IMR-90 (cell line): ENCODE results near the gene IGLL5. TPM values are rescaled to one million over a fixed set of nuclear protein-coding genes. Genes with fewer than 3 reads are reported as not detected.

Experiments
- ATAC-seq: fragments of 200-7000 bp; cut with Tn5 transposase; 2 replicates; pipeline ENCODE4 v1.9.1; 2020; ENCODE audit warnings: low read depth, mild to moderate bottlenecking, moderate library complexity
- BruUV-seq: library from RNA; stranded (reverse); fragments of 400-500 nt; replicated peaks from 2 replicates; lab custom pipeline; 2021; lab: Mats Ljungman, UMichigan
- CTCF ChIA-PET: fragments of 300-600 bp; formaldehyde crosslinking; extraction: SDS; loops from one replicate; lab custom pipeline; 2021; ENCODE audit warnings: antibody characterized with exemption; lab: Yijun Ruan, JAX
- POLR2A ChIA-PET: fragments of 300-600 bp; sonication (Branson Sonifier 250); formaldehyde crosslinking; loops from one replicate; lab custom pipeline; 2022; ENCODE audit warnings: antibody characterized with exemption; ENCODE audit not compliant: unreplicated experiment; lab: Charles Lee
- DNase-seq: peaks from one replicate; pipeline ENCODE4 v3.0.0; 2013
- H2AFZ ChIP-seq: replicated peaks from 2 replicates; pipeline ENCODE3; 2013; ENCODE audit warnings: low read length, mild to moderate bottlenecking; ENCODE audit not compliant: poor library complexity
- H2AK5ac ChIP-seq: 2 replicates; pipeline ENCODE4 v1.6.1; 2013; ENCODE audit warnings: low read depth, low read length, inconsistent platforms
- H2AK9ac ChIP-seq: replicated peaks from 2 replicates; pipeline ENCODE3; 2013; ENCODE audit warnings: mild to moderate bottlenecking, low read depth, low read length, moderate library complexity; ENCODE audit not compliant: poor library complexity
- H2BK120ac ChIP-seq: 2 replicates; pipeline ENCODE4 v1.6.1; 2013; ENCODE audit warnings: low read depth, low read length, inconsistent platforms
- H2BK15ac ChIP-seq: 3 replicates; pipeline ENCODE4 v1.6.1; 2013; ENCODE audit warnings: low read depth, low read length, inconsistent platforms
- H2BK20ac ChIP-seq: 2 replicates; pipeline ENCODE4 v1.6.1; 2013; ENCODE audit warnings: low read depth, mild to moderate bottlenecking, inconsistent platforms, low read length, moderate library complexity
- H2BK5ac ChIP-seq: 2 replicates; pipeline ENCODE4 v1.6.1; 2013; ENCODE audit warnings: mild to moderate bottlenecking, low read depth, low read length, inconsistent platforms; ENCODE audit not compliant: poor library complexity, severe bottlenecking
- H3K14ac ChIP-seq: replicated peaks from 2 replicates; pipeline ENCODE4 v1.6.1; 2013; ENCODE audit warnings: low read depth, low read length, inconsistent platforms
- H3K18ac ChIP-seq: 2 replicates; pipeline ENCODE4 v1.6.1; 2013; ENCODE audit warnings: low read depth, low read length, control low read depth
- H3K23ac ChIP-seq: 2 replicates; pipeline ENCODE4 v1.6.1; 2013; ENCODE audit warnings: low read depth, low read length, inconsistent platforms
- H3K27ac ChIP-seq: 2 replicates; pipeline ENCODE4 v1.5.1; 2013; ENCODE audit warnings: mild to moderate bottlenecking, control low read depth, low read length; ENCODE audit not compliant: insufficient read depth
- H3K27me3 ChIP-seq: 2 replicates; pipeline ENCODE4 v1.6.1; 2013; ENCODE audit warnings: low read length; ENCODE audit not compliant: control insufficient read depth, insufficient read depth
- H3K36me3 ChIP-seq: 2 replicates; pipeline ENCODE4 v1.6.1; 2013; ENCODE audit warnings: low read length, mixed read lengths; ENCODE audit not compliant: control insufficient read depth, insufficient read depth
- H3K4ac ChIP-seq: 2 replicates; pipeline ENCODE4 v1.6.1; 2013; ENCODE audit warnings: low read depth, low read length, inconsistent platforms
- H3K4me1 ChIP-seq: 2 replicates; pipeline ENCODE4 v1.6.1; 2013; ENCODE audit warnings: low read length, mixed read lengths; ENCODE audit not compliant: control insufficient read depth, insufficient read depth
- H3K4me2 ChIP-seq: 2 replicates; pipeline ENCODE4 v1.6.1; 2013; ENCODE audit warnings: low read depth, mild to moderate bottlenecking, control low read depth, low read length, moderate library complexity
- H3K4me3 ChIP-seq: 2 replicates; pipeline ENCODE4 v1.5.1; 2013; ENCODE audit warnings: low read depth, mild to moderate bottlenecking, control low read depth, low read length, moderate library complexity; ENCODE audit not compliant: insufficient read depth
- H3K56ac ChIP-seq: 2 replicates; pipeline ENCODE4 v1.6.1; 2013; ENCODE audit warnings: low read length, inconsistent platforms; ENCODE audit not compliant: insufficient read depth; ENCODE audit errors: extremely low read depth
- H3K79me1 ChIP-seq, 2 experiments: 2 replicates each; pipeline ENCODE4 v1.6.1; 2013; ENCODE audit warnings: low read length in 2 of 2, inconsistent platforms in 1 of 2, low read depth in 1 of 2
- H3K9ac ChIP-seq: 2 replicates; pipeline ENCODE4 v1.6.1; 2013; ENCODE audit warnings: low read depth, low read length, control low read depth
- H3K9me1 ChIP-seq: 2 replicates; pipeline ENCODE4 v1.6.1; 2013; ENCODE audit warnings: low read length, inconsistent platforms; ENCODE audit not compliant: insufficient read depth
- H3K9me3 ChIP-seq: 2 replicates; pipeline ENCODE4 v1.6.1; 2013; ENCODE audit warnings: low read length; ENCODE audit not compliant: control insufficient read depth, insufficient read depth
- H4K20me1 ChIP-seq: 2 replicates; pipeline ENCODE4 v1.6.1; 2013; ENCODE audit warnings: low read length, inconsistent platforms; ENCODE audit not compliant: insufficient read depth
- H4K5ac ChIP-seq: 2 replicates; pipeline ENCODE4 v1.6.1; 2013; ENCODE audit warnings: mild to moderate bottlenecking, low read depth, low read length, control low read depth
- H4K8ac ChIP-seq, 2 experiments: 2 replicates each; pipeline ENCODE4 v1.6.1; 2013; ENCODE audit warnings: low read depth in 2 of 2, low read length in 2 of 2, control low read depth in 1 of 2, inconsistent platforms in 1 of 2
- H4K91ac ChIP-seq: 2 replicates; pipeline ENCODE4 v1.6.1; 2013; ENCODE audit warnings: low read depth, low read length, inconsistent platforms; ENCODE audit not compliant: insufficient read depth
- BHLHE40 ChIP-seq: fragments of 150-350 bp; IDR thresholded peaks from 2 replicates; pipeline ENCODE4 v1.6.1; 2016; ENCODE audit warnings: mild to moderate bottlenecking, low read depth, low read length
- CEBPB ChIP-seq: IDR thresholded peaks from 2 replicates; pipeline ENCODE4 v1.6.1; 2012; ENCODE audit warnings: low read depth, low read length, improper control_type of control experiment
- CHD1 ChIP-seq: IDR thresholded peaks from 2 replicates; pipeline ENCODE4 v1.6.1; 2012; ENCODE audit warnings: low read depth, low read length, improper control_type of control experiment
- CTCF ChIP-seq: conservative IDR thresholded peaks from 2 replicates; pipeline ENCODE4 v1.5.1; 2012; ENCODE audit warnings: mild to moderate bottlenecking, low read depth, low read length, improper control_type of control experiment
- ELK1 ChIP-seq: fragments of 150-350 bp; IDR thresholded peaks from 2 replicates; pipeline ENCODE4 v1.6.1; 2016; ENCODE audit warnings: low read depth, mild to moderate bottlenecking, low read length, moderate library complexity, borderline replicate concordance
- FOS ChIP-seq: fragments of 150-350 bp; IDR thresholded peaks from 2 replicates; pipeline ENCODE4 v1.6.1; 2016; ENCODE audit warnings: low read depth, low read length
- MAFK ChIP-seq: IDR thresholded peaks from 2 replicates; pipeline ENCODE4 v1.6.1; 2012; ENCODE audit warnings: low read depth, low read length, improper control_type of control experiment
- MAZ ChIP-seq: IDR thresholded peaks from 2 replicates; pipeline ENCODE4 v1.6.1; 2012; ENCODE audit warnings: low read depth, mild to moderate bottlenecking, low read length, improper control_type of control experiment, moderate library complexity, borderline replicate concordance
- MXI1 ChIP-seq: IDR thresholded peaks from 2 replicates; pipeline ENCODE4 v1.6.1; 2012; ENCODE audit warnings: low read depth, mild to moderate bottlenecking, low read length, moderate library complexity, borderline replicate concordance
- NFE2L2 ChIP-seq: fragments of 150-350 bp; IDR thresholded peaks from 2 replicates; pipeline ENCODE4 v1.6.1; 2016; ENCODE audit warnings: low read depth, mild to moderate bottlenecking, low read length
- RAD21 ChIP-seq: IDR thresholded peaks from 2 replicates; pipeline ENCODE4 v1.6.1; 2012; ENCODE audit warnings: low read length, improper control_type of control experiment
- RCOR1 ChIP-seq: IDR thresholded peaks from 2 replicates; pipeline ENCODE4 v1.6.1; 2012; ENCODE audit warnings: mild to moderate bottlenecking, low read length, improper control_type of control experiment; ENCODE audit not compliant: insufficient replicate concordance
- RFX5 ChIP-seq: IDR thresholded peaks from 2 replicates; pipeline ENCODE4 v1.8.0; 2012; ENCODE audit warnings: low read depth, mild to moderate bottlenecking, low read length, moderate library complexity
- SMC3 ChIP-seq: fragments of 150-350 bp; IDR thresholded peaks from 2 replicates; pipeline ENCODE4 v1.6.1; 2016; ENCODE audit warnings: low read depth, mild to moderate bottlenecking, antibody characterized with exemption, low read length, moderate library complexity
- USF2 ChIP-seq: fragments of 150-350 bp; IDR thresholded peaks from 2 replicates; pipeline ENCODE4 v1.6.1; 2017; ENCODE audit warnings: mild to moderate bottlenecking, antibody characterized with exemption, low read length, low read depth
- WGBS, 2 experiments: methylation state at CpG; one replicate each; pipeline versions ENCODE4 v1.1.5 to v1.1.7; 2013; ENCODE audit warnings: missing lambda C conversion rate in 2 of 2; ENCODE audit not compliant: insufficient read length in 1 of 2; ENCODE audit errors: extremely low coverage in 2 of 2; 5-methylcytosine and 5-hydroxymethylcytosine counted together
- dilution Hi-C: fragments of 300-500 bp; cut with HindIII; formaldehyde crosslinking; loops from one replicate; pipeline ENCODE4 v1.14.3; 2018; ENCODE audit warnings: low sequenced_read_pairs; ENCODE audit not compliant: unreplicated experiment
- in situ Hi-C: fragments of 300-500 bp; cut with MboI; formaldehyde crosslinking; loops from 3 replicates; pipeline ENCODE4 v1.14.3; 2019; ENCODE audit warnings: low sequenced_read_pairs, inconsistent platforms, mixed read lengths
- intact Hi-C: fragments of 100-400 bp; cut with micrococcal nuclease; formaldehyde crosslinking; loops from 2 replicates; pipeline ENCODE4 v1.10.0; 2022
- polyA plus RNA-seq, 3 experiments: library from polyadenylated mRNA; depleted of rRNA; stranded (reverse); fragments of >200 nt; gene quantifications; 2 replicates each; pipeline ENCODE4 v1.2.3, GENCODE V29; 2012; ENCODE audit warnings: low replicate concordance in 1 of 3
- total RNA-seq: library from RNA; depleted of rRNA; stranded (reverse); fragments of >200 nt; gene quantifications from 2 replicates; pipeline ENCODE4 v1.2.3, GENCODE V29; 2012

Gene IGLL5
- total and polyA plus RNA-seq, 2 of the 4 experiments (the other 2 are of a cell fraction): not detected

GRCh38 chr22:22926370-22927195 lies 39.0 kb downstream of the IGLL5 start:
- no peaks in the 10 kb centered on the region; the same call in 1 of the 2 replicates for H3K27me3 ChIP-seq
- H4K20me1 ChIP-seq: no peaks in the 10 kb centered on the region
- H3K4me2 ChIP-seq: no peak overlapping the region
- in situ Hi-C loops (no loop called here), intact Hi-C loops (no loop called here), dilution Hi-C loops (no loop called here)
- H3K23ac ChIP-seq: no peak overlapping the region
- H2AK5ac ChIP-seq: no peak overlapping the region
- no peak overlapping the region for H3K27ac ChIP-seq
- H3K79me1 ChIP-seq: no peaks in the 10 kb centered on the region
- H4K8ac ChIP-seq: no peak overlapping the region
- POLR2A ChIA-PET: no interaction called here
- no peak overlapping the region for H4K5ac ChIP-seq
- no peak overlapping the region for H4K91ac ChIP-seq
- H3K4me3 ChIP-seq: no peak overlapping the region
- no peak overlapping the region for H2BK5ac ChIP-seq
- no peak overlapping the region for H3K9ac ChIP-seq
- CTCF ChIA-PET: no interaction called here
- H2BK120ac ChIP-seq: no peak overlapping the region
- ATAC-seq (no peak), DNase-seq (no peak)
- H2AK9ac ChIP-seq: no peak overlapping the region
- no peak overlapping the region for H3K56ac ChIP-seq
- H2AFZ ChIP-seq: peak overlapping the region; percentile 21
- 35% methylated on average over 5 of the region's 13 CpGs; no CpG with 5 or more reads in 1 of the 2 experiments for WGBS, 2 experiments
- no peaks in the 10 kb centered on the region for H3K9me3 ChIP-seq
- H3K18ac ChIP-seq: no peak overlapping the region
- H2BK20ac ChIP-seq: no peak overlapping the region
- H3K14ac ChIP-seq: no peak overlapping the region
- H2BK15ac ChIP-seq: no peak overlapping the region
- H3K4ac ChIP-seq: no peak overlapping the region
- no peaks in the 10 kb centered on the region for H3K9me1 ChIP-seq
- no TSS peak for BruUV-seq
- no peaks in the 10 kb centered on the region for H3K4me1 ChIP-seq
- no peaks in the 10 kb centered on the region for H3K36me3 ChIP-seq
- TF ChIP-seq CHD1 (no peak), BHLHE40 (no peak), CEBPB (no peak), USF2 (no peak), SMC3 (no peak), RAD21 (no peak), RFX5 (no peak), CTCF (no peak), NFE2L2 (no peak), MXI1 (no peak), ELK1 (no peak), FOS (no peak), MAFK (no peak), RCOR1 (no peak), MAZ (no peak)
